ENCODE measurements around the gene PRTFDC1.

The PRTFDC1 gene

DNA sequence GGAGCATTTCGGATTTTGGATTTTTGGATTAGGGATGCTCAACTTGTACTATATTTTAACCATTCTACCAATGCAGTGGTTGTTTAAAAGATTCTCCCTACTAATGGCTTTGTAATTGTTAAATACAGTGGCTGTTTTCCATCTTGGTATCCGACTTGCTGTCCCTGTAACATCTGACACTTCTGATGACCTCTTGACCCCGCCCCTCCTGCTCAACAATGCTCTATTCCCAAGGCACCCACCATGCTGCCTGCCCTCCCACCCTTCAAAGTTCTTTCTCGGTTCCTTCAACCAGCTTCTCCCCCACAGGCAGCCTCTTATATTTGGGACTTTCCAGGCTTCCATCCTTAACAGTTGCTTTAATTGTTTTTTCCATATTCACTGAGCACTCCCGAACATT is 2.0 kb downstream of the PRTFDC1 start:
- H3K4me3 ChIP-seq (ENCODE audit: low read depth, low read length): no peak overlapping the region
- TF ChIP-seq, protein P1, sequence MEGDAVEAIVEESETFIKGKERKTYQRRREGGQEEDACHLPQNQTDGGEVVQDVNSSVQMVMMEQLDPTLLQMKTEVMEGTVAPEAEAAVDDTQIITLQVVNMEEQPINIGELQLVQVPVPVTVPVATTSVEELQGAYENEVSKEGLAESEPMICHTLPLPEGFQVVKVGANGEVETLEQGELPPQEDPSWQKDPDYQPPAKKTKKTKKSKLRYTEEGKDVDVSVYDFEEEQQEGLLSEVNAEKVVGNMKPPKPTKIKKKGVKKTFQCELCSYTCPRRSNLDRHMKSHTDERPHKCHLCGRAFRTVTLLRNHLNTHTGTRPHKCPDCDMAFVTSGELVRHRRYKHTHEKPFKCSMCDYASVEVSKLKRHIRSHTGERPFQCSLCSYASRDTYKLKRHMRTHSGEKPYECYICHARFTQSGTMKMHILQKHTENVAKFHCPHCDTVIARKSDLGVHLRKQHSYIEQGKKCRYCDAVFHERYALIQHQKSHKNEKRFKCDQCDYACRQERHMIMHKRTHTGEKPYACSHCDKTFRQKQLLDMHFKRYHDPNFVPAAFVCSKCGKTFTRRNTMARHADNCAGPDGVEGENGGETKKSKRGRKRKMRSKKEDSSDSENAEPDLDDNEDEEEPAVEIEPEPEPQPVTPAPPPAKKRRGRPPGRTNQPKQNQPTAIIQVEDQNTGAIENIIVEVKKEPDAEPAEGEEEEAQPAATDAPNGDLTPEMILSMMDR (IDR thresholded peaks at IDR 0.05; ENCODE audit: insufficient read depth, low read depth, low read length, missing control alignments): no peak
- no peak for DNase-seq (ENCODE audit: low read depth)

DNA sequence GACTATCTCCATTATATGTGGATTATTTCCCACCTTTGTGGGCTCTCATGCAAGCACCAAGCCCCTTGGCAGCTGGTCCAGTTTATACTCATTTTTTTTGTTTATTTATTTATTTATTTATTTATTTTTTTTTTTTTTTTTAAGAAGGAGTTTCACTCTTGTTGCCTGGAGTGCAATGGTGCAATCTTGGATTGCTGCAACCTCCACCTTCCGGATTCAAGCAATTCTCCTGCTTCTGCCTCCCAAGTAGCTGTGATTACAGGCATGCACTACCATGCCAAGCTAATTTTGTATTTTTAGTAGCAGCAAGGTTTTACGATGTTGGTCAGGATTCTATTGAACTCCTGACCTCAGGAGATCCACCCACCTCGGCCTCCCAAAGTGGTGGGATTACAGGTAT is 2.8 kb downstream of the PRTFDC1 start:
- H3K4me3 ChIP-seq (ENCODE audit: low read depth, low read length): no peak overlapping the region
- TF ChIP-seq, protein P1 (IDR thresholded peaks at IDR 0.05; ENCODE audit: insufficient read depth, low read depth, low read length, missing control alignments): no peak
- no peak for DNase-seq (ENCODE audit: low read depth)

DNA sequence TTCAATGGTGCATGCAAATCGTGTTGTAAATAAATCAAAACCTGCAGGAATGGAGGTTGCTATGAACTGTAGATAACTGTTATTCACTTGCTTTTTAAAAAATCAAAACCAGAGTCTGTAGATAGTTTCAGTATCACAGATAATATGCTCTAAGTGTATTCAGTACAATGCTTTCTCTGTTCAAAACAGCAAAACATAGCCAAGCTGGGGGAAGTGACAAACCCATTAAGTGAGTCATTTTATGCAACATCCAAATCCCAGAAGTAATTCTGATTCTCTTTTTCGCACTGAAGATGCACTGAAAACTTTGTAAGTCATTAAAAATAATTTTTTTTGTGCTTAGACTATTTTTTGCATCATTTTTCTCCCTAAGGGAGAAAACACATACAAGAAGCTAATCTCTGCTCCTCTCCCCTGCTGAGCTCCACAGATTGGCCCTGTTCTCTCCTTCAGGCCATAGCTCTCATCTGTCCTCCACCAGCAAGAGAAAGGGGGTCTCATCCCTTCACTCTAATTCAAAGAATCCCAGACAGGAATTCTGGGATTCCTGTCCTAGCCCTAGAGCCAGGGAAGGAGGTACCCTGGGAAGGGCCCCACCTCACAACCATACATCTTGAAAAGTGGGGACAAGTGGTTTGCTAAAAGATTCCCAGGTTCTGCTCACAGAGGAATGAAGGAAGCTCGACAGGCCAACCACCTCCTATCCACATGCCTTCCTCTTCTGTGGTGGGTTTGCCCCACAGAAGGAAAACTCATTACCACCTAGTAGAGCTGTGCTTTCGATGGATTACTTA is 4.9 kb downstream of the PRTFDC1 start:
- no peak overlapping the region for H3K4me3 ChIP-seq (ENCODE audit: low read depth, low read length)
- TF ChIP-seq, protein P1 (IDR thresholded peaks at IDR 0.05; ENCODE audit: insufficient read depth, low read depth, low read length, missing control alignments): no peak

DNA sequence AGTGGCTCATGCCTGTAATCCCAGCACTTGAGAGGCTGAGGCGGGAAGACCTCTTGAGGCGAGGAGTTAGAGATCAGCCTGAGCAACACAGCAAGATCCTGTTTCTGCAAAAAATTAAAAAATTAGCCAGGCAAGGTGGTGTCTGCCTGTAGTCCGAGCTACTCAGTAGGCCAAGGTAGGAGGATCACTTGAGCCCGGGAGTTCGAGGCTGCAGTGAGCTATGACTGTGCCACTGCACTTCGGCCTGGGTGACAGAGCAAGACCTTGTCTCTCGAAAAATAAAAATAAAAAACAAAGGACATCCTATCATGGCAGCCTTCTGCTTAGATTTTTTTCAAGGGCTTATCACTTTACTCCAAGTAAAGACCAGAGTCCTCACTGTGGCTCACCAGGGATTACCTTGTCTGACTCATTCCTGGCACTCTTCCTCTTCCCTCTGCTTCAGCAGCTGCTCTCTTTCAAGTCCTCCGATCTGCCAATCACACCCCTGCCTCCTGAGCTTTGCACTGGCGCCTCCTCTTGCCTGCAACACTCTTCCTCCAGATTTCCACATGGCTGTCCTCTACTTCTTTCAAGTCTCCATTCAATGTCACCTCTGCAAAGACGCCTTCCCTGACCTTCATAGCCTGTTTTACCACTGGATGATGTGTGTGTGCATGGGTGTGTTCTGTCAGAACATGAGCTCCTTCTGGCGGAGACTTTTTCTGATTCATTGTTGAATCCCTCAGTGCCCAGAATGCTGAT is 7.7 kb downstream of the PRTFDC1 start:
- peak; percentile 13 for DNase-seq (ENCODE audit: low read depth)
- no peak overlapping the region for H3K4me3 ChIP-seq (ENCODE audit: low read depth, low read length)
- TF ChIP-seq, protein P1 (IDR thresholded peaks at IDR 0.05; ENCODE audit: insufficient read depth, low read depth, low read length, missing control alignments): no peak

More for the DNA sequence above, 4.9 kb downstream of the PRTFDC1 start:
- peak; percentile 52 for DNase-seq (ENCODE audit: low read depth)

DNA sequence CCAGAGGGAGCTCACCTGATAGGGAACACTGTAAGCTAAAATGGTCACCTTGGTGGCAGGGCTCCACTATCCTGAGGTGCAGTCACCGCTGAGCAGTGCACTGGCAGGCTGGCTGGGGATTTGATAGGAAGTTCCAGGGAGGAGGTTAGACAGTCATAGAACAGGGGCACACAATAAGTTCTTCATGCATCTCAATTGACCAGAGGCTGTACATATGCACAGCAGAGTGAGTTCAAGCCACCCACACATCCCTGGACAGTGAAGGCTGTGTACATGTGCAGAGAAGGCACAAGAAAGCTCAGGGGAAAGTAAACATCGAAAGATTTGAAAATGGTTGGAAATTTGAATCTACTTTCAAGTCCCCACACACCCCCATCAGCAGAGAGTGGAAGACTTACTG is 13.9 kb downstream of the PRTFDC1 start:
- DNase-seq (ENCODE audit: low read depth): no peak
- TF ChIP-seq, protein P1 (IDR thresholded peaks at IDR 0.05; ENCODE audit: insufficient read depth, low read depth, low read length, missing control alignments): no peak
- no peak overlapping the region for H3K4me3 ChIP-seq (ENCODE audit: low read depth, low read length)

DNA sequence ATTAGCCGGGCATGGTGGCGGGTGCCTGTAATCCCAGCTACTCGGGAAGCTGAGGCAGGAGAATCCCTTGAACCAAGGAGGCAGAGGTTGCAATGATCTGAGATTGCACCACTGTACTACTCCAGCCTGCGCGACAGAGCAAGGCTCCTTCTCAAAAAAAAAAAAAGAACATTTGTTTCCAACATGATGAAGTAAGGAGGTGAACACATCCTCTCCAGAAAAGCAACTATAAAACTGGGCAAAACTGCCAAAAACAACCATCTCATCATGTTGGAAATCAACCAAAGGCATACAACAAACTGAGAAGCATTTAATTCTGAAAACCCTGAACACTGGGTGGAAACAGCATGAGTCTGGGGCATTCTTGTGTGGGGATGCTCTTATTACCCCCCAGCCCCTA is 14.3 kb downstream of the PRTFDC1 start:
- no peak for DNase-seq (ENCODE audit: low read depth)
- TF ChIP-seq, protein P1 (IDR thresholded peaks at IDR 0.05; ENCODE audit: insufficient read depth, low read depth, low read length, missing control alignments): no peak
- no peak overlapping the region for H3K4me3 ChIP-seq (ENCODE audit: low read depth, low read length)

All from GM12865 (cell line).